A549 (cell line): ENCODE data around the gene GCC2.

Experiments
- CTCF ChIP-seq: fragments of >200 bp; sonication (Bioruptor Twin); formaldehyde crosslinking; IDR thresholded peaks from 3 replicates; pipeline ENCODE4 v1.5.1; 2016
- ELK1 ChIP-seq: fragments of 150-350 bp; IDR thresholded peaks from 2 replicates; pipeline ENCODE4 v1.6.1; 2014; ENCODE audit warnings: low read depth, mild to moderate bottlenecking, low read length
- KDM1A ChIP-seq: fragments of 200-600 bp; sonication (generic); IDR thresholded peaks from 2 replicates; pipeline ENCODE4 v1.6.1; 2016; ENCODE audit warnings: low read depth, mild to moderate bottlenecking
- PBX3 ChIP-seq: IDR thresholded peaks from 2 replicates; pipeline ENCODE4 v1.6.1; 2012
- POLR2A ChIP-seq: IDR thresholded peaks from 2 replicates; pipeline ENCODE4 v1.6.1; 2012; ENCODE audit warnings: mild to moderate bottlenecking, low read length
- RCOR1 ChIP-seq: fragments of 150-350 bp; IDR thresholded peaks from 2 replicates; pipeline ENCODE4 v1.6.1; 2014; ENCODE audit warnings: antibody characterized with exemption, low read length, low read depth
- RFX5 ChIP-seq: fragments of 450-650 bp; IDR thresholded peaks from 2 replicates; pipeline ENCODE4 v1.7.1; 2014; ENCODE audit warnings: antibody characterized with exemption, mild to moderate bottlenecking, moderate library complexity

GRCh38 chr2:108552566-108552965 is 103.6 kb downstream of the GCC2 start:
- TF ChIP-seq CTCF (no peak), RCOR1 (no peak), RFX5 (no peak), ELK1 (no peak), POLR2A (no peak), PBX3 (no peak), KDM1A (no peak)
